Measurements from ENCODE around the gene FOXL1.

The FOXL1 gene
- long read RNA-seq: 0 reads

- no peak for DNase-seq (ENCODE audit: low read depth in 1 of 2, low spot score in 1 of 2)
- Histone ChIP-seq H3K4me3 (replicated peaks; ENCODE audit: insufficient read depth, low read length) (no peak within 1 kb of the TSS), H3K27me3 (ENCODE audit: insufficient read depth, poor library complexity, severe bottlenecking) (peaks cover 2% of the 10 kb centered on the region), H3K27ac (replicated peaks) (no peak within 1 kb of the TSS)
- TF ChIP-seq POLR2AphosphoS5 (IDR thresholded peaks at IDR 0.05; ENCODE audit: low read depth) (no peak), GABPA (IDR thresholded peaks at IDR 0.05; ENCODE audit: low read depth) (no peak), CTCF (IDR thresholded peaks at IDR 0.05; ENCODE audit: insufficient read depth, low read length) (no peak)
Measured at GRCh38 chr16:86578061-86578599, at the start of gene FOXL1. TSS of gene FOXL1 (plus strand) at chr16:86578549. CDS start at chr16:86578724, 175 bp downstream.

- Histone ChIP-seq H3K4me3 (replicated peaks; ENCODE audit: insufficient read depth, low read length) (no peak overlapping the region), H3K27me3 (ENCODE audit: insufficient read depth, poor library complexity, severe bottlenecking) (no peaks in the 10 kb centered on the region), H3K27ac (replicated peaks) (no peak overlapping the region)
- TF ChIP-seq GABPA (IDR thresholded peaks at IDR 0.05; ENCODE audit: low read depth): no peak
- no peak for DNase-seq (ENCODE audit: low read depth in 1 of 2, low spot score in 1 of 2)
Measured at GRCh38 chr16:86529160-86529559, 49.2 kb upstream of the FOXL1 start.

GRCh38 chr16:86530251-86531190, 47.8 kb upstream of the FOXL1 start:
- Histone ChIP-seq H3K27me3 (ENCODE audit: insufficient read depth, poor library complexity, severe bottlenecking) (no peaks in the 10 kb centered on the region), H3K27ac (replicated peaks) (no peak overlapping the region), H3K4me3 (replicated peaks; ENCODE audit: insufficient read depth, low read length) (no peak overlapping the region)
- TF ChIP-seq GABPA (IDR thresholded peaks at IDR 0.05; ENCODE audit: low read depth): no peak
- no peak for TF ChIP-seq SPI1 (IDR thresholded peaks at IDR 0.05; ENCODE audit: borderline replicate concordance, low read depth)
- no peak for TF ChIP-seq REST (IDR thresholded peaks at IDR 0.05; ENCODE audit: insufficient replicate concordance, low read depth)
- TF ChIP-seq CTCF (IDR thresholded peaks at IDR 0.05; ENCODE audit: insufficient read depth, low read length): no peak
- no peak for TF ChIP-seq POLR2AphosphoS5 (IDR thresholded peaks at IDR 0.05; ENCODE audit: low read depth)
- DNase-seq (ENCODE audit: low read depth in 1 of 2, low spot score in 1 of 2): no peak

- Histone ChIP-seq H3K27me3 (ENCODE audit: insufficient read depth, poor library complexity, severe bottlenecking) (no peaks in the 10 kb centered on the region), H3K4me3 (replicated peaks; ENCODE audit: insufficient read depth, low read length) (no peak overlapping the region), H3K27ac (replicated peaks) (no peak overlapping the region)
- DNase-seq (ENCODE audit: low read depth in 1 of 2, low spot score in 1 of 2): no peak
- no peak for TF ChIP-seq GABPA (IDR thresholded peaks at IDR 0.05; ENCODE audit: low read depth)
- no peak for TF ChIP-seq SPI1 (IDR thresholded peaks at IDR 0.05; ENCODE audit: borderline replicate concordance, low read depth)
- no peak for TF ChIP-seq REST (IDR thresholded peaks at IDR 0.05; ENCODE audit: insufficient replicate concordance, low read depth)
Measured at GRCh38 chr16:86531191-86531545, 47.2 kb upstream of the FOXL1 start.
